ENCODE data around the gene GDPD4. TPM values are rescaled to one million over a fixed set of nuclear protein-coding genes. Genes with fewer than 3 reads are reported as not detected.

The GDPD4 gene, protein sequence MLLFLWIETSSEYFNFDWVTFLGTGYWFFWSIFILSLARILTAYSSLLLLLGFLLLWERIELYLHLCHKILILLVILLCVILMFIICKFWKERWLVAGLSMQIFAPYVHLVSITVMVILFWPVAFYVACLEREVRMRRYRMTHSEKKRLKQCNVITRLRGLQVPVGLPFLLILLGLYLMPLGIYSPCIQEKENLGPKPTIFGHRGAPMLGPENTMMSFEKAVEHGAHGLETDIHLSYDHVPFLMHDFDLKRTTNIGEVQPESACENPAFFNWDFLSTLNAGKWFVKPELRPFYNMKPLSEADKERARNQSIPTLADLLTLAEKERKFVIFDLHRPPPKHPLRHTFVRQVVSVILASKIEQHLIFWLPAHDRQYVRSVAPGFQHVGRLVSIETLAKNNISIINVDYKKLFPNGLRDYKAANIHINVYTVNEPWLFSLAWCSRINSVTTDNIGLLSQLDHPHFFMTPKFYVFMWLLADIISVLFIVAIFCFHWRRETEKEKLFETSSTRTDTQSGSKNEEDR
- under 1 TPM in 1 of 3 donors, not detected in 2; 0.43 TPM for total RNA-seq
- long read RNA-seq, donor 1 = 0 reads
- long read RNA-seq, donor 2, partial matches to known transcripts = 0 of 1 reads
- long read RNA-seq, donor 2, other reads (novel, unspliced or antisense) = 1 of 1 reads

DNA sequence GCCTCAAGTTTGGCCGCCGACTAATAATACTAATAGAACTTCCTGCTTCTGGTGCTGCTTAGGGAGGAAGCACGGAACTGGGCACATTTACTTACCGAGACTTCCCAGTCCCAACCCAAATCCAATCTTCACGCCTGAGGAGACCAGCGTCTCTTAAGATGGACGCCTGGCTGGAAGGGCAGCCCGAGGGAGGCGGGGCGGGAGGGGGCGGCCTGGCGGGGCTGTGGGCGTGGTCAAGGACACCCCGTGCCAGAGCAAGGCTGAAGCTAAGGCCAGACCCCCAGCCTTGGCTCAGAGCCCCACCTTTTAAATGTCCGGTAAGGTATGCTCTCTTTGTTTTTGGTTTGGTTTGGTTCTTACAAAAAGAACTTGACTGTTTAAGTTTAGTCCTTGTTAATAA is at the start of gene GDPD4:
GDPD4 (minus strand) TSS at position 177 of the 400 bp plus-strand sequence. CDS start 16,549 bp downstream, outside the sequence.
- no peaks in the 10 kb centered on the region for H3K9me3 ChIP-seq
- no peaks in the 10 kb centered on the region for H3K4me1 ChIP-seq (ENCODE audit: low read depth)
- DNase-seq (no peak), ATAC-seq (no peak)
- H3K36me3 ChIP-seq (ENCODE audit: low read depth) = no peaks in the 10 kb centered on the region
- intact Hi-C loops (cut with DNase I, micrococcal nuclease) = no loop called here
- TF ChIP-seq, protein P1, sequence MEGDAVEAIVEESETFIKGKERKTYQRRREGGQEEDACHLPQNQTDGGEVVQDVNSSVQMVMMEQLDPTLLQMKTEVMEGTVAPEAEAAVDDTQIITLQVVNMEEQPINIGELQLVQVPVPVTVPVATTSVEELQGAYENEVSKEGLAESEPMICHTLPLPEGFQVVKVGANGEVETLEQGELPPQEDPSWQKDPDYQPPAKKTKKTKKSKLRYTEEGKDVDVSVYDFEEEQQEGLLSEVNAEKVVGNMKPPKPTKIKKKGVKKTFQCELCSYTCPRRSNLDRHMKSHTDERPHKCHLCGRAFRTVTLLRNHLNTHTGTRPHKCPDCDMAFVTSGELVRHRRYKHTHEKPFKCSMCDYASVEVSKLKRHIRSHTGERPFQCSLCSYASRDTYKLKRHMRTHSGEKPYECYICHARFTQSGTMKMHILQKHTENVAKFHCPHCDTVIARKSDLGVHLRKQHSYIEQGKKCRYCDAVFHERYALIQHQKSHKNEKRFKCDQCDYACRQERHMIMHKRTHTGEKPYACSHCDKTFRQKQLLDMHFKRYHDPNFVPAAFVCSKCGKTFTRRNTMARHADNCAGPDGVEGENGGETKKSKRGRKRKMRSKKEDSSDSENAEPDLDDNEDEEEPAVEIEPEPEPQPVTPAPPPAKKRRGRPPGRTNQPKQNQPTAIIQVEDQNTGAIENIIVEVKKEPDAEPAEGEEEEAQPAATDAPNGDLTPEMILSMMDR (IDR thresholded peaks at IDR 0.05) = no peak
- no peak within 1 kb of the TSS for H3K4me3 ChIP-seq

DNA sequence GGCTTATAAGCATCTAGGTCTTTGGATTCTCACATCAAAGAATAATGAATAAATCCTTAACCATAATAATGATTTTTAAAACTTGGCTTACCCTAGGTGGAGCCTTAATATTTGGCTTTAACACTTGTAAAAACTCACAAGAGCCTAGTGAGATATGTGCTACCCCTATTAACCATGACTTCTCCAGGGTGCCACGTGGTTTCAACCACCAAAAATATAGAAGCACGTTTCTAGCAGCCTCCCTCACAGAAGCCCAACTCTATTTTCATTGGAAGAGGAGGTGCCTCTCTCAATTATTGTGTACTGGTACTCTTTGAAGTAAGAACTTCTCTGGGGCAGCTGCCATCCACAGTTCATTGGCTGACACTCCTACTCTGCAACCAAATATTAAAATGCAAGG is 46.5 kb upstream of the GDPD4 start:
- no peak for ATAC-seq
- no peaks in the 10 kb centered on the region for H3K4me1 ChIP-seq (ENCODE audit: low read depth)
- no peaks in the 10 kb centered on the region for H3K36me3 ChIP-seq (ENCODE audit: low read depth)
- TF ChIP-seq, protein P1 (IDR thresholded peaks at IDR 0.05) = no peak
- no peak for DNase-seq
- intact Hi-C loops (cut with DNase I, micrococcal nuclease) = no loop called here
- no peaks in the 10 kb centered on the region for H3K9me3 ChIP-seq
- H3K4me3 ChIP-seq = no peak overlapping the region

DNA sequence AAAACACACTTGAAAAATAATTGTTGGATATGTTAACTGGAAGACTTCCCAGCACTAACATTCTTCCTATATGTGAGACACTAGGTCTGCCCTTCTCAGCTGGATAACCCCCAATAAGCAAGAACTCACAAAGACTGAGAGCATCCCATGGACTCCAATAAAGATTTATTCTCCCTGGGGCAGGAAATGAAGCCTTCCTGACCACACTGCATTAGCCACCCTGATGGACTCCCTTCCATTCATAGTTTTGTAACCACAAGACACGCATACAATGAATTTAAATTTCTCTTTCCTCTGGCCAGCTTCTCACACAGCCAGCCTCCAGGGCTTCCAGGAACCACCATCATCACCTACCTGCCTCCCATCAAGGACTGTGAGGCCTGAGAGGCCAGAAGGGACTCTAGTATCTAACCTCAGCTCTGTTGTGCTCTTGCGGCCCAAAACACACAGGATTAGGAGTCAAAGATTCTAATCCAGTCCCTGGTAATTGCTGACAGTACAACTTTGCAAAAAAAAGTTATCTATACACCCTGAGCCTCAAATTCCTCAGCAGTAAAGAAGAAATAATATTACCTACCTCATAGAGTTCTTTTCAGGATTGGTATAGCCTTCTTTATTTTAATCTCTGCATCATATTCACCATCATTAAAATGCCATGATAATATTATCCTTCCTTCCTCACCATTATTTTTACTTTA is 45.6 kb upstream of the GDPD4 start:
- Histone ChIP-seq H3K36me3 (ENCODE audit: low read depth) (no peaks in the 10 kb centered on the region), H3K4me1 (ENCODE audit: low read depth) (no peaks in the 10 kb centered on the region), H3K9me3 (no peaks in the 10 kb centered on the region), H3K4me3 (no peak overlapping the region)
- ATAC-seq (no peak), DNase-seq (no peak)
- intact Hi-C loops (cut with DNase I, micrococcal nuclease) = no loop called here
- TF ChIP-seq, protein P1 (IDR thresholded peaks at IDR 0.05) = no peak

DNA sequence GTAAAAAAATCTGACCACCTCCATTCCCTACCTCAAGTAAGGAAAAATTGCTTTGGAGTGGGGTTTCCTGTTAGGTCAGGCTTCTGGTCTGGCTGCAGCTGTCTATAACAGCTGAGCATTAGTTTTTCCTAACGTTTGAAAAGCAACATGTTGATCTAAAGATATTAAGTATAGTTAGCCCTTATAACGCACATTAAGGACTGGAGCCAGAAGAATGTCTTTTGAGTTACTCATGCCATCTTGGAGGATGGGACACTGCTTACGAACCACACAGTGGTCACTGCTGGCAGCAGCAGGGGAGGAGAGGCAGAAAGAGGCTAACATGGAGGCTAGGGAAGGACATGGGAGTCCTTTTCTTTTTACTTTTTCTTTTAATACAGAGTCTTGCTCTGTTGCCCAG is 44.1 kb upstream of the GDPD4 start:
- ATAC-seq (no peak), DNase-seq (no peak)
- Histone ChIP-seq H3K4me1 (ENCODE audit: low read depth) (no peaks in the 10 kb centered on the region), H3K36me3 (ENCODE audit: low read depth) (no peaks in the 10 kb centered on the region), H3K9me3 (no peaks in the 10 kb centered on the region), H3K4me3 (no peak overlapping the region)
- intact Hi-C loops (cut with DNase I, micrococcal nuclease) = no loop called here
- TF ChIP-seq, protein P1 (IDR thresholded peaks at IDR 0.05) = no peak

DNA sequence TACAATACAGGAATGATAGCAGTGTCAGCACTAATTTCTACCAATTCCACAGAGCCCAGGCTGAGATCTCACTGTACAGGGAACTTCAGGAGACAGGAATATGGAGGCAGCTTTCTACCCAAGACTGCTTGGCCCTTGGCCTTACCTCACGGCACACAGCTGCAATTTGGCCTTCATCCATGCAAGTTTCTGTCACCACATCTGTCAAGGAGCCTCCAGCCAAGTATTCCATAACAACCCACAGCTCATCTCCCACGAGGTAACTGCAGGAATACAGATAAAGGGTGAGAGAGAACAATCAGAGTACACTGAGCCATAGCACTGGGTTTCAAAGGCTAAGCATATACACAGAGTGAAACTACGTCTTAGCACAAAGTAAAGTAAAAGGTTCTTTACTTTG is 39.0 kb upstream of the GDPD4 start:
- ATAC-seq = no peak
- TF ChIP-seq, protein P1 (IDR thresholded peaks at IDR 0.05) = no peak
- no peak for DNase-seq
- Histone ChIP-seq H3K36me3 (ENCODE audit: low read depth) (no peaks in the 10 kb centered on the region), H3K4me1 (ENCODE audit: low read depth) (no peaks in the 10 kb centered on the region), H3K9me3 (no peaks in the 10 kb centered on the region), H3K4me3 (no peak overlapping the region)
- intact Hi-C loops (cut with DNase I, micrococcal nuclease) = no loop called here

Measured in mucosa of descending colon (tissue), 3 donors.